Smooth muscle cell (in vitro differentiated cells): ENCODE results near the gene CCL2. TPM values are rescaled to one million over a fixed set of nuclear protein-coding genes. Genes with fewer than 3 reads are reported as not detected.

Source experiments
- DNase-seq: peaks from one replicate; lab custom pipeline; 2025; ENCODE audit not compliant: unreplicated experiment; lab: John Stamatoyannopoulos, UW
- H2AFZ ChIP-seq: fragments of 200-600 bp; sonication (generic); 2 replicates; pipeline ENCODE4 v1.6.0; 2016; ENCODE audit warnings: antibody characterized with exemption, low read depth, mild to moderate bottlenecking
- H3F3A ChIP-seq: fragments of 200-600 bp; sonication (generic); 2 replicates; pipeline ENCODE4 v1.6.0; 2017; ENCODE audit warnings: antibody characterized with exemption, low read depth
- H3K27ac ChIP-seq: fragments of 200-600 bp; sonication (generic); 2 replicates; pipeline ENCODE4 v1.5.1; 2016; ENCODE audit warnings: low read depth, mild to moderate bottlenecking
- H3K27me3 ChIP-seq: fragments of 200-600 bp; sonication (generic); 2 replicates; pipeline ENCODE4 v1.6.1; 2016; ENCODE audit warnings: low read depth, mild to moderate bottlenecking
- H3K36me3 ChIP-seq: fragments of 200-600 bp; sonication (generic); 2 replicates; pipeline ENCODE4 v1.5.1; 2016; ENCODE audit warnings: low read depth
- H3K4me1 ChIP-seq: fragments of 200-600 bp; sonication (generic); 2 replicates; pipeline ENCODE4 v1.5.1; 2016; ENCODE audit warnings: low read depth
- H3K4me2 ChIP-seq: fragments of 200-600 bp; sonication (generic); 2 replicates; pipeline ENCODE4 v1.6.0; 2016; ENCODE audit warnings: mild to moderate bottlenecking
- H3K4me3 ChIP-seq: fragments of 200-600 bp; sonication (generic); 2 replicates; pipeline ENCODE4 v1.5.1; 2016; ENCODE audit warnings: mild to moderate bottlenecking
- H3K79me2 ChIP-seq: fragments of 200-600 bp; sonication (generic); 2 replicates; pipeline ENCODE4 v1.6.0; 2016; ENCODE audit warnings: low read depth, mild to moderate bottlenecking
- H3K9ac ChIP-seq: fragments of 200-600 bp; sonication (generic); 2 replicates; pipeline ENCODE4 v1.6.0; 2016; ENCODE audit warnings: low read depth
- H3K9me3 ChIP-seq: fragments of 200-600 bp; sonication (generic); replicated peaks from 2 replicates; pipeline ENCODE4 v1.5.1; 2016; ENCODE audit warnings: low read depth
- H4K20me1 ChIP-seq: fragments of 200-600 bp; sonication (generic); 2 replicates; pipeline ENCODE4 v1.6.0; 2016; ENCODE audit warnings: low read depth
- CTCF ChIP-seq: fragments of 200-600 bp; sonication (generic); IDR thresholded peaks from 2 replicates; pipeline ENCODE4 v1.5.1; 2017; ENCODE audit warnings: borderline replicate concordance, mild to moderate bottlenecking, antibody characterized with exemption; ENCODE audit not compliant: insufficient read depth, poor library complexity, severe bottlenecking
- WGBS: methylation state at CpG from one replicate; pipeline ENCODE4 v1.1.7; 2016; ENCODE audit warnings: low lambda C conversion rate; 5-methylcytosine and 5-hydroxymethylcytosine counted together
- polyA plus RNA-seq: library from polyadenylated mRNA; unstranded; fragments of >200 nt; fragmentation: Nextera tagmentation; extraction: Ambion mirVana; gene quantifications from 2 replicates; pipeline ENCODE4 v1.2.1, GENCODE V29; 2016
- total RNA-seq: library from RNA; depleted of rRNA; stranded (reverse); fragments of >200 nt; gene quantifications from 2 replicates; pipeline ENCODE4 v1.2.3, GENCODE V29; 2014

CCL2 gene
- total and polyA plus RNA-seq, 2 experiments from 2014 or later: 33.2 to 36.5 TPM

GRCh38 chr17:34220752-34221395, 34.2 kb upstream of the CCL2 start:
- Histone ChIP-seq H2AFZ (no peak overlapping the region), H3K27me3 (no peaks in the 10 kb centered on the region), H3K27ac (no peak overlapping the region), H4K20me1 (no peaks in the 10 kb centered on the region), H3K79me2 (no peaks in the 10 kb centered on the region), H3K9me3 (no peaks in the 10 kb centered on the region), H3K4me1 (no peaks in the 10 kb centered on the region), H3K4me2 (no peak overlapping the region), H3K36me3 (no peaks in the 10 kb centered on the region), H3K9ac (no peak overlapping the region), H3K4me3 (no peak overlapping the region), H3F3A (no peaks in the 10 kb centered on the region)
- no peak for TF ChIP-seq CTCF
- DNase-seq: no peak
- whole genome bisulfite sequencing: 82% methylated on average over 5 of the region's 5 CpGs

- H3K9ac ChIP-seq: no peak overlapping the region
- no peaks in the 10 kb centered on the region for H3K27me3 ChIP-seq
- WGBS: 88% methylated on average over 4 of the region's 4 CpGs
- H3F3A ChIP-seq: no peaks in the 10 kb centered on the region
- no peaks in the 10 kb centered on the region for H4K20me1 ChIP-seq
- TF ChIP-seq CTCF: no peak
- H2AFZ ChIP-seq: no peak overlapping the region
- H3K36me3 ChIP-seq: no peaks in the 10 kb centered on the region
- no peak overlapping the region for H3K27ac ChIP-seq
- no peak overlapping the region for H3K4me2 ChIP-seq
- no peaks in the 10 kb centered on the region for H3K79me2 ChIP-seq
- no peak overlapping the region for H3K4me3 ChIP-seq
- no peaks in the 10 kb centered on the region for H3K4me1 ChIP-seq
- DNase-seq: no peak
- no peaks in the 10 kb centered on the region for H3K9me3 ChIP-seq
Observed at GRCh38 chr17:34221411-34221810, 33.7 kb upstream of the CCL2 start.

GRCh38 chr17:34222722-34223497, 32.2 kb upstream of the CCL2 start:
- TF ChIP-seq CTCF: no peak
- H3K9ac ChIP-seq: no peak overlapping the region

GRCh38 chr17:34225046-34225445, 30.0 kb upstream of the CCL2 start:
- Histone ChIP-seq H2AFZ (no peak overlapping the region), H3K79me2 (no peaks in the 10 kb centered on the region), H3K9ac (no peak overlapping the region), H3K9me3 (no peaks in the 10 kb centered on the region), H3K4me3 (no peak overlapping the region), H3K4me2 (no peak overlapping the region), H3F3A (no peaks in the 10 kb centered on the region), H3K27me3 (no peaks in the 10 kb centered on the region), H3K4me1 (no peaks in the 10 kb centered on the region), H3K27ac (no peak overlapping the region), H4K20me1 (no peaks in the 10 kb centered on the region), H3K36me3 (no peaks in the 10 kb centered on the region)
- 83% methylated on average over 9 of the region's 9 CpGs for WGBS
- TF ChIP-seq CTCF: no peak
- no peak for DNase-seq

More at GRCh38 chr17:34222722-34223497, 32.2 kb upstream of the CCL2 start:
- no peaks in the 10 kb centered on the region for H3K27me3 ChIP-seq
- H3K27ac ChIP-seq: no peak overlapping the region
- no peaks in the 10 kb centered on the region for H3K4me1 ChIP-seq
- H3K4me3 ChIP-seq: no peak overlapping the region
- no peaks in the 10 kb centered on the region for H4K20me1 ChIP-seq
- WGBS: 85% methylated on average over 3 of the region's 3 CpGs
- H3K9me3 ChIP-seq: no peaks in the 10 kb centered on the region
- H3K4me2 ChIP-seq: no peak overlapping the region
- H3F3A ChIP-seq: no peaks in the 10 kb centered on the region
- no peaks in the 10 kb centered on the region for H3K36me3 ChIP-seq
- DNase-seq: no peak
- no peak overlapping the region for H2AFZ ChIP-seq
- H3K79me2 ChIP-seq: no peaks in the 10 kb centered on the region
